Measurements from ENCODE around the gene SEMA5A. TPM values are rescaled to one million over a fixed set of nuclear protein-coding genes. Genes with fewer than 3 reads are reported as not detected.

SEMA5A gene
- polyA plus RNA-seq, 3 donors: not detected

DNA sequence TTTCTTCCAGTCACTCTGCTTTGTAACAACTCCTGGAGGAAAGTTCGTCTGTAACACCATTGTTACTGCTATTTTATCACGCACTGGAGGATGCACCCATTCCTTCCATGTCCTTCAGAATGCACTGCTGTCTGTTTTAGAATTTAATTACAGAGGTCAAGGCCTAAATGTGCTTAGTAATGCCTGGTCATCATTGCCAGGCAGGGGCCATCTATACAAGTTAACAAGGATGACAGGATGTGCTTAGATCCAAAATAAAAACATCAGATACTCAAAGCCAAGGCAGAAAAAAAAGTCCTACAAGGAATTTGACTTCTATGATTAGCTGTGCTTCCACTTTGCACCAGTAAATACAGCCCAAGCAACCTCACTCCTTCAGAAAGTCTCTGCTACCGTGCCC is 371.4 kb downstream of the SEMA5A start:
- Histone ChIP-seq H3K27ac (ENCODE audit: low read depth in 1 of 2, low read length in 2 of 2) (no peak overlapping the region), H3K79me2 (ENCODE audit: insufficient read depth, low read length) (no peaks in the 10 kb centered on the region), H3K4me1 (ENCODE audit: control insufficient read depth in 1 of 2, insufficient read depth in 2 of 2, low read length in 2 of 2) (no peaks in the 10 kb centered on the region), H3K9ac (ENCODE audit: insufficient read depth, low read length, poor library complexity, severe bottlenecking) (no peak overlapping the region), H3K9me3 (replicated peaks in 1 of 2; ENCODE audit: control insufficient read depth in 1 of 2, insufficient read depth in 1 of 2, low read length in 2 of 2) (peaks cover 0 to 2% of the 10 kb centered on the region in 2 donors), H3K4me2 (replicated peaks; ENCODE audit: extremely low read depth, low read length, poor library complexity, severe bottlenecking) (no peak overlapping the region), H3K36me3 (replicated peaks in 1 of 2; ENCODE audit: control insufficient read depth in 1 of 2, insufficient read depth in 2 of 2, low read length in 2 of 2) (no peaks in the 10 kb centered on the region), H3K4me3 (replicated peaks in 1 of 3; ENCODE audit: low read depth in 2 of 3, low read length in 3 of 3) (no peak overlapping the region), H3K27me3 (ENCODE audit: control insufficient read depth in 2 of 2, insufficient read depth in 2 of 2, low read length in 2 of 2) (no peaks in the 10 kb centered on the region), H4K20me1 (ENCODE audit: insufficient read depth, low read length) (no peaks in the 10 kb centered on the region), H2AFZ (ENCODE audit: insufficient read depth, low read depth, low read length, poor library complexity, severe bottlenecking) (no peak overlapping the region)
- WGBS (ENCODE audit: insufficient coverage): no CpG with 5 or more reads among the region's 3 CpGs
- TF ChIP-seq, protein P1, sequence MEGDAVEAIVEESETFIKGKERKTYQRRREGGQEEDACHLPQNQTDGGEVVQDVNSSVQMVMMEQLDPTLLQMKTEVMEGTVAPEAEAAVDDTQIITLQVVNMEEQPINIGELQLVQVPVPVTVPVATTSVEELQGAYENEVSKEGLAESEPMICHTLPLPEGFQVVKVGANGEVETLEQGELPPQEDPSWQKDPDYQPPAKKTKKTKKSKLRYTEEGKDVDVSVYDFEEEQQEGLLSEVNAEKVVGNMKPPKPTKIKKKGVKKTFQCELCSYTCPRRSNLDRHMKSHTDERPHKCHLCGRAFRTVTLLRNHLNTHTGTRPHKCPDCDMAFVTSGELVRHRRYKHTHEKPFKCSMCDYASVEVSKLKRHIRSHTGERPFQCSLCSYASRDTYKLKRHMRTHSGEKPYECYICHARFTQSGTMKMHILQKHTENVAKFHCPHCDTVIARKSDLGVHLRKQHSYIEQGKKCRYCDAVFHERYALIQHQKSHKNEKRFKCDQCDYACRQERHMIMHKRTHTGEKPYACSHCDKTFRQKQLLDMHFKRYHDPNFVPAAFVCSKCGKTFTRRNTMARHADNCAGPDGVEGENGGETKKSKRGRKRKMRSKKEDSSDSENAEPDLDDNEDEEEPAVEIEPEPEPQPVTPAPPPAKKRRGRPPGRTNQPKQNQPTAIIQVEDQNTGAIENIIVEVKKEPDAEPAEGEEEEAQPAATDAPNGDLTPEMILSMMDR (IDR thresholded peaks at IDR 0.05): no peak
- intact Hi-C loops (cut with micrococcal nuclease): no loop called here
- no peaks in the 10 kb centered on the region for H3K4me1 Mint-ChIP-seq
- no peak overlapping the region for H3K4me3 Mint-ChIP-seq
- H3K9me3 Mint-ChIP-seq: peaks cover 0 to 13% (median 3%) of the 10 kb centered on the region in 7 donors
- peaks cover 0 to 3% (median 0%) of the 10 kb centered on the region in 3 donors for H3K27me3 Mint-ChIP-seq (ENCODE audit: low read depth in 3 of 3)
- DNase-seq: no peak
- no peaks in the 10 kb centered on the region for H3K36me3 Mint-ChIP-seq
- no peak overlapping the region for H3K27ac Mint-ChIP-seq

DNA sequence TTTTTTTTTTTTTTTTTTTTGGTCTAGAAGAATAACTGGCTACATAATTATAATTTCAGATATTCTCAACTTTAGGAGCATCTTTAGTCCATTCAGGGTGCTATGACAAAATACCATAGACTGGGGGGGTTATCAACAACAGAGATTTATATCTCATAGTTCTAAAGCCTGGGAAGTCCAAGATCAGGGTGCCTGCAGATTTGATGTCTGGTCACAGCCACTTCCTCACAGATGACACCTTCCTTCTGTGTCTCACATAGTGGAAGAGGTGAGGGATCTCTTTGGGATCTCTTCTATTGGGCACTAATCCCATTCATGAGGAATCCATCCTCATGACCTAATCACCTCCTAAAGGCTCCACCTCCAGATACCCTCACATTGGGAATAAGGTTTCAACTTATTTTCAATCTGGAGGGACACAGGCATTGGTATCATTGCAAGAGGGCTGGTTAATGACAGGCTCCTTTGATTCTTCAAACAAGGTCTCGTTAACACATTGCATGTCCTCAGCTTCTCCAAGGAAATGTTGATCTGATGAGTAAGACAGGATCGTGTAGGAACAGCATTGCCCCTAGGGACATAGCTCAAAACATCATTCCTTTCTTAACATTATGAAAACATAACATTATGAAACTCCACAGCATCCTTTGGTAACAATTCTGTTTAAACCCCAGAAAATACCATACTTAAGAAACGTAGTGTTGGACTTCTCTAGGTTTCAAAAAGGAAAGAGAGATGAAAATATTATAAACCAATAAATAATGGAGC is 372.4 kb downstream of the SEMA5A start:
- Histone ChIP-seq H2AFZ (ENCODE audit: insufficient read depth, low read depth, low read length, poor library complexity, severe bottlenecking) (no peak overlapping the region), H3K4me1 (ENCODE audit: control insufficient read depth in 1 of 2, insufficient read depth in 2 of 2, low read length in 2 of 2) (no peaks in the 10 kb centered on the region), H3K27me3 (ENCODE audit: control insufficient read depth in 2 of 2, insufficient read depth in 2 of 2, low read length in 2 of 2) (no peaks in the 10 kb centered on the region), H3K27ac (ENCODE audit: low read depth in 1 of 2, low read length in 2 of 2) (no peak overlapping the region), H3K9me3 (replicated peaks in 1 of 2; ENCODE audit: control insufficient read depth in 1 of 2, insufficient read depth in 1 of 2, low read length in 2 of 2) (peaks cover 0 to 2% of the 10 kb centered on the region in 2 donors), H3K4me2 (replicated peaks; ENCODE audit: extremely low read depth, low read length, poor library complexity, severe bottlenecking) (no peak overlapping the region), H3K9ac (ENCODE audit: insufficient read depth, low read length, poor library complexity, severe bottlenecking) (no peak overlapping the region), H3K36me3 (replicated peaks in 1 of 2; ENCODE audit: control insufficient read depth in 1 of 2, insufficient read depth in 2 of 2, low read length in 2 of 2) (no peaks in the 10 kb centered on the region), H4K20me1 (ENCODE audit: insufficient read depth, low read length) (no peaks in the 10 kb centered on the region), H3K79me2 (ENCODE audit: insufficient read depth, low read length) (no peaks in the 10 kb centered on the region), H3K4me3 (replicated peaks in 1 of 3; ENCODE audit: low read depth in 2 of 3, low read length in 3 of 3) (no peak overlapping the region)
- H3K9me3 Mint-ChIP-seq: peaks cover 0 to 13% (median 3%) of the 10 kb centered on the region in 7 donors
- no peaks in the 10 kb centered on the region for H3K4me1 Mint-ChIP-seq
- H3K36me3 Mint-ChIP-seq: no peaks in the 10 kb centered on the region
- H3K4me3 Mint-ChIP-seq: no peak overlapping the region
- DNase-seq: no peak
- H3K27me3 Mint-ChIP-seq (ENCODE audit: low read depth in 3 of 3): peaks cover 0 to 2% (median 0%) of the 10 kb centered on the region in 3 donors
- H3K27ac Mint-ChIP-seq: no peak overlapping the region
- WGBS (ENCODE audit: insufficient coverage): 100% methylated on average over 1 of the region's 3 CpGs
- intact Hi-C loops (cut with micrococcal nuclease): no loop called here
- TF ChIP-seq, protein P1 (IDR thresholded peaks at IDR 0.05): no peak
